ENCODE results near the gene CCDC61.

The CCDC61 gene

GRCh38 chr19:45994456-45994997 is 740 bp upstream of the CCDC61 start:
- H3K4me3 Mint-ChIP-seq, result no peak overlapping the region
- no peaks in the 10 kb centered on the region for H3K9me3 Mint-ChIP-seq
- DNase-seq (ENCODE audit: low spot score in 2 of 2), result no peak
- H3K27ac Mint-ChIP-seq, result no peak overlapping the region
- H3K4me1 Mint-ChIP-seq, result peaks cover 16% of the 10 kb centered on the region
- peaks cover 16% of the 10 kb centered on the region for H3K27me3 Mint-ChIP-seq
- ATAC-seq (ENCODE audit: low read depth), result peak; percentile 0
- H3K36me3 Mint-ChIP-seq, result peaks cover 16% of the 10 kb centered on the region

- H3K36me3 Mint-ChIP-seq, result peaks cover 14% of the 10 kb centered on the region
Measured at GRCh38 chr19:45995715-45996385, 583 bp downstream of the CCDC61 start.

GRCh38 chr19:45996933-45997332 is 1.7 kb downstream of the CCDC61 start:
- Mint-ChIP-seq H3K9me3 (no peaks in the 10 kb centered on the region), H3K4me3 (no peak overlapping the region), H3K36me3 (peaks cover 14% of the 10 kb centered on the region), H3K27me3 (peaks cover 17% of the 10 kb centered on the region), H3K27ac (no peak overlapping the region), H3K4me1 (peaks cover 30% of the 10 kb centered on the region)
- no peak for ATAC-seq (ENCODE audit: low read depth)
- DNase-seq (ENCODE audit: low spot score in 2 of 2), result no peak

More at GRCh38 chr19:45995715-45996385, 583 bp downstream of the CCDC61 start:
- H3K27me3 Mint-ChIP-seq, result peaks cover 17% of the 10 kb centered on the region
- DNase-seq (ENCODE audit: low spot score in 2 of 2), result no peak
- ATAC-seq (ENCODE audit: low read depth), result no peak
- no peak overlapping the region for H3K27ac Mint-ChIP-seq
- H3K9me3 Mint-ChIP-seq, result no peaks in the 10 kb centered on the region
- H3K4me3 Mint-ChIP-seq, result no peak overlapping the region
- H3K4me1 Mint-ChIP-seq, result peaks cover 29% of the 10 kb centered on the region

GRCh38 chr19:45998834-45999233 is 3.6 kb downstream of the CCDC61 start:
- no peak overlapping the region for H3K4me3 Mint-ChIP-seq
- peaks cover 16% of the 10 kb centered on the region for H3K36me3 Mint-ChIP-seq
- H3K27me3 Mint-ChIP-seq, result peaks cover 17% of the 10 kb centered on the region
- H3K27ac Mint-ChIP-seq, result no peak overlapping the region
- H3K9me3 Mint-ChIP-seq, result no peaks in the 10 kb centered on the region
- DNase-seq (ENCODE audit: low spot score in 2 of 2) (no peak), ATAC-seq (ENCODE audit: low read depth) (no peak)
- H3K4me1 Mint-ChIP-seq, result peaks cover 30% of the 10 kb centered on the region

- DNase-seq (ENCODE audit: low spot score in 2 of 2), result no peak
- no peak for ATAC-seq (ENCODE audit: low read depth)
- Mint-ChIP-seq H3K4me3 (peak overlapping the region; percentile 67), H3K27me3 (peaks cover 17% of the 10 kb centered on the region), H3K4me1 (peaks cover 30% of the 10 kb centered on the region), H3K9me3 (no peaks in the 10 kb centered on the region), H3K27ac (no peak overlapping the region), H3K36me3 (peaks cover 16% of the 10 kb centered on the region)
Measured at GRCh38 chr19:45999653-46000121, 4.4 kb downstream of the CCDC61 start.

GRCh38 chr19:46000491-46001246 is 5.4 kb downstream of the CCDC61 start:
- DNase-seq (ENCODE audit: low spot score in 2 of 2) (peak in 1 of 2 donors; percentile 33), ATAC-seq (ENCODE audit: low read depth) (peak; percentile 97)
- Mint-ChIP-seq H3K4me3 (peak overlapping the region; percentile 63), H3K9me3 (no peaks in the 10 kb centered on the region), H3K27ac (no peak overlapping the region), H3K27me3 (peaks cover 17% of the 10 kb centered on the region), H3K36me3 (peaks cover 18% of the 10 kb centered on the region), H3K4me1 (peaks cover 30% of the 10 kb centered on the region)

GRCh38 chr19:46002678-46003275 is 7.5 kb downstream of the CCDC61 start:
- H3K36me3 Mint-ChIP-seq, result peaks cover 15% of the 10 kb centered on the region
- H3K27me3 Mint-ChIP-seq, result peaks cover 17% of the 10 kb centered on the region
- no peak overlapping the region for H3K27ac Mint-ChIP-seq
- H3K4me3 Mint-ChIP-seq, result no peak overlapping the region
- ATAC-seq (ENCODE audit: low read depth) (no peak), DNase-seq (ENCODE audit: low spot score in 2 of 2) (no peak)
- no peaks in the 10 kb centered on the region for H3K9me3 Mint-ChIP-seq
- H3K4me1 Mint-ChIP-seq, result peaks cover 24% of the 10 kb centered on the region

GRCh38 chr19:46006411-46006810 is 11.1 kb downstream of the CCDC61 start:
- DNase-seq (ENCODE audit: low spot score in 2 of 2), result no peak
- Mint-ChIP-seq H3K4me3 (no peak overlapping the region), H3K27me3 (no peaks in the 10 kb centered on the region), H3K27ac (no peak overlapping the region), H3K36me3 (peaks cover 7% of the 10 kb centered on the region), H3K4me1 (peaks cover 4% of the 10 kb centered on the region), H3K9me3 (no peaks in the 10 kb centered on the region)
- ATAC-seq (ENCODE audit: low read depth), result no peak

- H3K27ac Mint-ChIP-seq, result no peak overlapping the region
- H3K36me3 Mint-ChIP-seq, result peaks cover 11% of the 10 kb centered on the region
- peak; percentile 53 to 56 for DNase-seq (ENCODE audit: low spot score in 2 of 2)
- H3K27me3 Mint-ChIP-seq, result peaks cover 5% of the 10 kb centered on the region
- peak; percentile 67 for ATAC-seq (ENCODE audit: low read depth)
- no peaks in the 10 kb centered on the region for H3K9me3 Mint-ChIP-seq
- H3K4me1 Mint-ChIP-seq, result peaks cover 9% of the 10 kb centered on the region
- H3K4me3 Mint-ChIP-seq, result no peak overlapping the region
Measured at GRCh38 chr19:46009530-46010510, 14.6 kb downstream of the CCDC61 start.

- H3K27ac Mint-ChIP-seq, result no peak overlapping the region
- no peaks in the 10 kb centered on the region for H3K9me3 Mint-ChIP-seq
- H3K4me3 Mint-ChIP-seq, result peak overlapping the region; percentile 83
- peaks cover 22% of the 10 kb centered on the region for H3K4me1 Mint-ChIP-seq
- DNase-seq (ENCODE audit: low spot score in 2 of 2) (no peak), ATAC-seq (ENCODE audit: low read depth) (no peak)
- H3K36me3 Mint-ChIP-seq, result peaks cover 8% of the 10 kb centered on the region
- H3K27me3 Mint-ChIP-seq, result peaks cover 15% of the 10 kb centered on the region
Measured at GRCh38 chr19:46014534-46014933, 19.3 kb downstream of the CCDC61 start.

- ATAC-seq (ENCODE audit: low read depth) (peak; percentile 67), DNase-seq (ENCODE audit: low spot score in 2 of 2) (peak; percentile 45 to 61)
- no peaks in the 10 kb centered on the region for H3K9me3 Mint-ChIP-seq
- H3K27ac Mint-ChIP-seq, result peak overlapping the region; percentile 28
- H3K4me3 Mint-ChIP-seq, result peak overlapping the region; percentile 83
- peaks cover 15% of the 10 kb centered on the region for H3K27me3 Mint-ChIP-seq
- peaks cover 18% of the 10 kb centered on the region for H3K4me1 Mint-ChIP-seq
- peaks cover 8% of the 10 kb centered on the region for H3K36me3 Mint-ChIP-seq
Measured at GRCh38 chr19:46014941-46015686, 19.8 kb downstream of the CCDC61 start.

- no peaks in the 10 kb centered on the region for H3K9me3 Mint-ChIP-seq
- peaks cover 15% of the 10 kb centered on the region for H3K27me3 Mint-ChIP-seq
- H3K36me3 Mint-ChIP-seq, result peaks cover 8% of the 10 kb centered on the region
- peak overlapping the region; percentile 28 for H3K27ac Mint-ChIP-seq
- H3K4me3 Mint-ChIP-seq, result peak overlapping the region; percentile 88
- peak; percentile 56 for ATAC-seq (ENCODE audit: low read depth)
- DNase-seq (ENCODE audit: low spot score in 2 of 2), result peak; percentile 43 to 50
- H3K4me1 Mint-ChIP-seq, result peaks cover 18% of the 10 kb centered on the region
Measured at GRCh38 chr19:46015687-46016425, 20.6 kb downstream of the CCDC61 start.

All from memory B cell (primary cell).